GM23248 (cell line): ENCODE measurements around the gene DDX39B.

Experiments
- EZH2 ChIP-seq: fragments of 200-600 bp; sonication (generic); IDR thresholded peaks from 2 replicates; pipeline ENCODE4 v1.6.1; 2018; ENCODE audit warnings: antibody characterized with exemption, mild to moderate bottlenecking; ENCODE audit not compliant: insufficient read depth, poor library complexity, severe bottlenecking
- EZH2phosphoT487 ChIP-seq: fragments of 200-600 bp; sonication (generic); IDR thresholded peaks from 2 replicates; pipeline ENCODE4 v1.6.1; 2018; ENCODE audit warnings: antibody characterized with exemption, moderate library complexity, mild to moderate bottlenecking, low read depth; ENCODE audit not compliant: insufficient read depth

- no peak for TF ChIP-seq EZH2
- no peak for TF ChIP-seq EZH2phosphoT487
Measured at GRCh38 chr6:31558318-31558625, 16.5 kb upstream of the DDX39B start.
